Stimulated activated CD4-positive, alpha-beta T cell treated with anti-CD3 and anti-CD28 coated beads, Interleukin-2, amount 100 ng/mL, for 4 hours (primary cell): ENCODE results near the gene DRD2.

Source experiments
- DNase-seq: peaks from one replicate; pipeline ENCODE4 v3.0.0-alpha.2; 2020; ENCODE audit warnings: low read depth

DRD2 gene

GRCh38 chr11:113484223-113484622 lies 9.0 kb upstream of the DRD2 start:
- no peak for DNase-seq

- no peak for DNase-seq
Observed at GRCh38 chr11:113481672-113482071, 6.5 kb upstream of the DRD2 start.

GRCh38 chr11:113481226-113481625 lies 6.0 kb upstream of the DRD2 start:
- no peak for DNase-seq

- no peak for DNase-seq
Observed at GRCh38 chr11:113477321-113477720, 2.1 kb upstream of the DRD2 start.

GRCh38 chr11:113476553-113476952 lies 1.4 kb upstream of the DRD2 start:
- DNase-seq: no peak

GRCh38 chr11:113474362-113475159 lies 637 bp downstream of the DRD2 start:
- DNase-seq: no peak

GRCh38 chr11:113473983-113474361 lies 1.2 kb downstream of the DRD2 start:
- no peak for DNase-seq

GRCh38 chr11:113472471-113472870 lies 2.7 kb downstream of the DRD2 start:
- no peak for DNase-seq

GRCh38 chr11:113470233-113470632 lies 5.0 kb downstream of the DRD2 start:
- DNase-seq: no peak

GRCh38 chr11:113468726-113469345 lies 6.4 kb downstream of the DRD2 start:
- DNase-seq: no peak

- DNase-seq: no peak
Observed at GRCh38 chr11:113467545-113467944, 7.7 kb downstream of the DRD2 start.

GRCh38 chr11:113465786-113466185 lies 9.4 kb downstream of the DRD2 start:
- no peak for DNase-seq

- DNase-seq: no peak
Observed at GRCh38 chr11:113464416-113464815, 10.8 kb downstream of the DRD2 start.

- DNase-seq: no peak
Observed at GRCh38 chr11:113462830-113463229, 12.4 kb downstream of the DRD2 start.

GRCh38 chr11:113461639-113462038 lies 13.6 kb downstream of the DRD2 start:
- no peak for DNase-seq

GRCh38 chr11:113460469-113460868 lies 14.7 kb downstream of the DRD2 start:
- no peak for DNase-seq

GRCh38 chr11:113458189-113458588 lies 17.0 kb downstream of the DRD2 start:
- DNase-seq: no peak

GRCh38 chr11:113457784-113458183 lies 17.4 kb downstream of the DRD2 start:
- DNase-seq: no peak

GRCh38 chr11:113454455-113454854 lies 20.7 kb downstream of the DRD2 start:
- no peak for DNase-seq

- no peak for DNase-seq
Observed at GRCh38 chr11:113449743-113450142, 25.5 kb downstream of the DRD2 start.

- no peak for DNase-seq
Observed at GRCh38 chr11:113448316-113448677, 26.9 kb downstream of the DRD2 start.

- DNase-seq: no peak
Observed at GRCh38 chr11:113447621-113448315, 27.4 kb downstream of the DRD2 start.

GRCh38 chr11:113446938-113447337 lies 28.3 kb downstream of the DRD2 start:
- no peak for DNase-seq
